Neural cell (in vitro differentiated cells): ENCODE data around the gene SHTN1.

ENCODE experiments used
- EP300 ChIP-seq: fragments of 450-650 bp; conservative IDR thresholded peaks from 2 replicates; pipeline ENCODE4 v1.6.1; 2014; ENCODE audit warnings: antibody characterized with exemption, mild to moderate bottlenecking, moderate library complexity; ENCODE audit not compliant: poor library complexity, severe bottlenecking
- EZH2 ChIP-seq: fragments of 200-600, 300-800 bp; shearing (Covaris generic), sonication (generic); IDR thresholded peaks from 2 replicates; pipeline ENCODE4 v1.6.1; 2014; ENCODE audit warnings: antibody characterized with exemption, low read length, borderline replicate concordance, mild to moderate bottlenecking; ENCODE audit not compliant: insufficient read depth, poor library complexity, severe bottlenecking
- MXI1 ChIP-seq: fragments of 450-650 bp; conservative IDR thresholded peaks from 2 replicates; pipeline ENCODE4 v1.6.1; 2014; ENCODE audit warnings: antibody characterized with exemption, mild to moderate bottlenecking; ENCODE audit not compliant: poor library complexity, severe bottlenecking
- POLR2AphosphoS5 ChIP-seq: IDR thresholded peaks from 2 replicates; pipeline ENCODE4 v1.6.1; 2012
- RAD21 ChIP-seq: fragments of 450-650 bp; conservative IDR thresholded peaks from 2 replicates; pipeline ENCODE4 v1.6.1; 2014; ENCODE audit warnings: antibody characterized with exemption, mild to moderate bottlenecking, moderate library complexity
- SMC3 ChIP-seq: fragments of 450-650 bp; conservative IDR thresholded peaks from 2 replicates; pipeline ENCODE4 v1.6.1; 2014; ENCODE audit warnings: antibody characterized with exemption, mild to moderate bottlenecking, moderate library complexity; ENCODE audit not compliant: poor library complexity
- TAF1 ChIP-seq: IDR thresholded peaks from 2 replicates; pipeline ENCODE4 v1.6.1; 2012; ENCODE audit warnings: low read depth
- TF ChIP-seq, protein P1 (sequence below): fragments of 450-650 bp; IDR thresholded peaks from 2 replicates; pipeline ENCODE4 v1.5.1; 2014; ENCODE audit warnings: antibody characterized with exemption, mild to moderate bottlenecking, moderate library complexity; ENCODE audit not compliant: poor library complexity, severe bottlenecking
- TF ChIP-seq, protein P2 (sequence below): IDR thresholded peaks from 2 replicates; pipeline ENCODE4 v1.6.1; 2012; ENCODE audit warnings: borderline replicate concordance

GRCh38 chr10:116831790-116832189 is 173.2 kb downstream of the SHTN1 start:
- TF ChIP-seq, protein P1, sequence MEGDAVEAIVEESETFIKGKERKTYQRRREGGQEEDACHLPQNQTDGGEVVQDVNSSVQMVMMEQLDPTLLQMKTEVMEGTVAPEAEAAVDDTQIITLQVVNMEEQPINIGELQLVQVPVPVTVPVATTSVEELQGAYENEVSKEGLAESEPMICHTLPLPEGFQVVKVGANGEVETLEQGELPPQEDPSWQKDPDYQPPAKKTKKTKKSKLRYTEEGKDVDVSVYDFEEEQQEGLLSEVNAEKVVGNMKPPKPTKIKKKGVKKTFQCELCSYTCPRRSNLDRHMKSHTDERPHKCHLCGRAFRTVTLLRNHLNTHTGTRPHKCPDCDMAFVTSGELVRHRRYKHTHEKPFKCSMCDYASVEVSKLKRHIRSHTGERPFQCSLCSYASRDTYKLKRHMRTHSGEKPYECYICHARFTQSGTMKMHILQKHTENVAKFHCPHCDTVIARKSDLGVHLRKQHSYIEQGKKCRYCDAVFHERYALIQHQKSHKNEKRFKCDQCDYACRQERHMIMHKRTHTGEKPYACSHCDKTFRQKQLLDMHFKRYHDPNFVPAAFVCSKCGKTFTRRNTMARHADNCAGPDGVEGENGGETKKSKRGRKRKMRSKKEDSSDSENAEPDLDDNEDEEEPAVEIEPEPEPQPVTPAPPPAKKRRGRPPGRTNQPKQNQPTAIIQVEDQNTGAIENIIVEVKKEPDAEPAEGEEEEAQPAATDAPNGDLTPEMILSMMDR: no peak
- TF ChIP-seq, protein P2, sequence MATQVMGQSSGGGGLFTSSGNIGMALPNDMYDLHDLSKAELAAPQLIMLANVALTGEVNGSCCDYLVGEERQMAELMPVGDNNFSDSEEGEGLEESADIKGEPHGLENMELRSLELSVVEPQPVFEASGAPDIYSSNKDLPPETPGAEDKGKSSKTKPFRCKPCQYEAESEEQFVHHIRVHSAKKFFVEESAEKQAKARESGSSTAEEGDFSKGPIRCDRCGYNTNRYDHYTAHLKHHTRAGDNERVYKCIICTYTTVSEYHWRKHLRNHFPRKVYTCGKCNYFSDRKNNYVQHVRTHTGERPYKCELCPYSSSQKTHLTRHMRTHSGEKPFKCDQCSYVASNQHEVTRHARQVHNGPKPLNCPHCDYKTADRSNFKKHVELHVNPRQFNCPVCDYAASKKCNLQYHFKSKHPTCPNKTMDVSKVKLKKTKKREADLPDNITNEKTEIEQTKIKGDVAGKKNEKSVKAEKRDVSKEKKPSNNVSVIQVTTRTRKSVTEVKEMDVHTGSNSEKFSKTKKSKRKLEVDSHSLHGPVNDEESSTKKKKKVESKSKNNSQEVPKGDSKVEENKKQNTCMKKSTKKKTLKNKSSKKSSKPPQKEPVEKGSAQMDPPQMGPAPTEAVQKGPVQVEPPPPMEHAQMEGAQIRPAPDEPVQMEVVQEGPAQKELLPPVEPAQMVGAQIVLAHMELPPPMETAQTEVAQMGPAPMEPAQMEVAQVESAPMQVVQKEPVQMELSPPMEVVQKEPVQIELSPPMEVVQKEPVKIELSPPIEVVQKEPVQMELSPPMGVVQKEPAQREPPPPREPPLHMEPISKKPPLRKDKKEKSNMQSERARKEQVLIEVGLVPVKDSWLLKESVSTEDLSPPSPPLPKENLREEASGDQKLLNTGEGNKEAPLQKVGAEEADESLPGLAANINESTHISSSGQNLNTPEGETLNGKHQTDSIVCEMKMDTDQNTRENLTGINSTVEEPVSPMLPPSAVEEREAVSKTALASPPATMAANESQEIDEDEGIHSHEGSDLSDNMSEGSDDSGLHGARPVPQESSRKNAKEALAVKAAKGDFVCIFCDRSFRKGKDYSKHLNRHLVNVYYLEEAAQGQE: no peak
- TF ChIP-seq SMC3 (no peak), EZH2 (no peak), POLR2AphosphoS5 (no peak), MXI1 (no peak), RAD21 (no peak), TAF1 (no peak), EP300 (no peak)
